ENCODE results near the gene HNRNPLL. TPM values are rescaled to one million over a fixed set of nuclear protein-coding genes. Genes with fewer than 3 reads are reported as not detected.
A peak's percentile ranks its signal among the peaks of the same experiment; 100 is the strongest.

Gene HNRNPLL
- total RNA-seq, 1 donor from 2014 or later, result 10.6 TPM

DNA sequence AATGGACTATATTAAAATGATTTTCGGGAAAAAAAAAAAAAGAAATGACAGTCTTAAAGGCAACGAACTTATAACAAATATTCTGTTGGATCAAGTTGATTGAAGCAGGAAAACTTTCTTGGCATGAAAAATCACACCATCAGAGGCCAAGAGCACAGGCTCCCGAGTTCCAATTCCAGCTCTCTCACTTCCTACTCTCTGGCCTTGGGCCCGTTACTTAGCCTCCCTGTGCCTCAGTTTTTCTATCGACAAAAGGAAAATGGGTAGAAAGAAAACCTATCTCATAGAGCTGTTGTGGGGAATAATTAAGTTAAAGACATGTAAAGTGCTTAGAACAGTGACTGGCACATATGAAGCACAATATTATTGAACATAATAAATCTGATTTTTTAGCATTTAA, 74.2 kb downstream of the HNRNPLL start:
- intact Hi-C loops (cut with DNase I), result loop anchor here (2.0 to 5.0 kb wide), 2 partner anchors 61 to 152 kb away; partner anchors contain the start of gene ATL2
- TF ChIP-seq, protein P1, sequence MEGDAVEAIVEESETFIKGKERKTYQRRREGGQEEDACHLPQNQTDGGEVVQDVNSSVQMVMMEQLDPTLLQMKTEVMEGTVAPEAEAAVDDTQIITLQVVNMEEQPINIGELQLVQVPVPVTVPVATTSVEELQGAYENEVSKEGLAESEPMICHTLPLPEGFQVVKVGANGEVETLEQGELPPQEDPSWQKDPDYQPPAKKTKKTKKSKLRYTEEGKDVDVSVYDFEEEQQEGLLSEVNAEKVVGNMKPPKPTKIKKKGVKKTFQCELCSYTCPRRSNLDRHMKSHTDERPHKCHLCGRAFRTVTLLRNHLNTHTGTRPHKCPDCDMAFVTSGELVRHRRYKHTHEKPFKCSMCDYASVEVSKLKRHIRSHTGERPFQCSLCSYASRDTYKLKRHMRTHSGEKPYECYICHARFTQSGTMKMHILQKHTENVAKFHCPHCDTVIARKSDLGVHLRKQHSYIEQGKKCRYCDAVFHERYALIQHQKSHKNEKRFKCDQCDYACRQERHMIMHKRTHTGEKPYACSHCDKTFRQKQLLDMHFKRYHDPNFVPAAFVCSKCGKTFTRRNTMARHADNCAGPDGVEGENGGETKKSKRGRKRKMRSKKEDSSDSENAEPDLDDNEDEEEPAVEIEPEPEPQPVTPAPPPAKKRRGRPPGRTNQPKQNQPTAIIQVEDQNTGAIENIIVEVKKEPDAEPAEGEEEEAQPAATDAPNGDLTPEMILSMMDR (IDR thresholded peaks at IDR 0.05), result no peak
- peaks cover 0 to 28% of the 10 kb centered on the region in 2 donors for H3K4me1 ChIP-seq
- H3K36me3 ChIP-seq, result no peaks in the 10 kb centered on the region
- no peaks in the 10 kb centered on the region for H3K9me3 ChIP-seq
- H3K4me3 ChIP-seq, result peak overlapping the region; percentile 69 to 70
- no peaks in the 10 kb centered on the region for H3K27me3 ChIP-seq
- H3K27ac ChIP-seq, result peak overlapping the region; percentile 70 to 74
- DNase-seq (ENCODE audit: low spot score in 2 of 2), result no peak

DNA sequence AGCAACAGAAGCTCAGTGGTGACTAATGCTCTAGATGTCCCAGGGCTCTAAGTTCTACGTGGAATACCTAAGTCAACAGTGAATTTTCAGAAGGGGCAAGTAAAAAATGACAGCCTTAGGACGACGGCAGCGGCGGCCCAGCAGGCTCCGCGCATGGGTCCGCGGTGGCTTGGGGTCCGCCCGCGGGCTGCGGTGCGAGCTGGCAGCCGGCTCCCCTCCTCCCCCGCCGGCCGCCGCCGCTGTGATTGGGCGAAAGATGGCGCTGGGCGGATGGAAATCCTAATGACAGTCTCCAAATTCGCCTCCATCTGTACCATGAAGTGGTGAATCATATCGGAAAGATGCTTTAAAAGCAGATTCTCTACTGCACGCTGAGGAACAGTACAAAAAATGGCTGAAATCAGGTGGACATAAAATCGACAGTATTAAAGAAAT, 74.7 kb downstream of the HNRNPLL start:
- TF ChIP-seq, protein P1 (IDR thresholded peaks at IDR 0.05), result no peak
- Histone ChIP-seq H3K27ac (peak overlapping the region; percentile 70 to 74), H3K9me3 (no peaks in the 10 kb centered on the region), H3K4me3 (peak overlapping the region; percentile 69 to 70), H3K27me3 (no peaks in the 10 kb centered on the region), H3K36me3 (no peaks in the 10 kb centered on the region), H3K4me1 (peaks cover 0 to 28% of the 10 kb centered on the region in 2 donors)
- intact Hi-C loops (cut with DNase I), result loop anchor here (2.0 to 5.0 kb wide), 2 partner anchors 61 to 151 kb away; partner anchors contain the start of gene ATL2
- peak in 1 of 2 donors; percentile 73 for DNase-seq (ENCODE audit: low spot score in 2 of 2)

DNA sequence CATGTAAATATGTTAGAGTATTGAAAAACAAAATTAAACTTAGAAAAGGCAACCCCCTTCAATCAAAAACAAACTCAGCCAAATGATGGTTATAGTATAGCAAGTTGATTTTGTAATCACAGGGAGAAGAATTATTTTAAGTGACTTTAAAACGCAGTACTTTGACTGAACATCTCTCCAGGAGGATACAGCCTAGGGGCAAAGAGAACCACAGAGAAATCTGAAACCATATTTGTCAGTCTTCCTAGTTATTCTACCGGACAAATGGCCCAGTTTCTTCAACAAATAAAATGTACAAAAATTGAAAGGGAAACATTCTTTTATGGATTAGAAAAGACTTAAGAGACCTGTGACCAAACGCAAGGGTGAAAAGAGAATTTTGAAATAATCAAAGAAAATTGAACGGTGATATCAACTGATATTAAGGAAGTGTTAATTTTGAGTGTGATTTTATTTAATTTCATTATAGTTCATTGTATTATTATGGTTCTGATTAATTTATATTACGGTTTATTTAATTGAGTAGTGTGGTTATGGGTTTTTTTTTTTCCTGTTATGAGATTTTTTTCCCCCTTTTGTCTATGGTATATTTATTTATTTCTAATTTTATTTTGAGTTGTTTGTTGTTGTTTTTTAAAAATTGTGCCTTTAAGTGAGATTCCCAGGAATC, 75.3 kb downstream of the HNRNPLL start:
- intact Hi-C loops (cut with DNase I), result loop anchor here (2.0 to 5.0 kb wide), 2 partner anchors 60 to 151 kb away; partner anchors contain the start of gene ATL2
- peaks cover 0 to 28% of the 10 kb centered on the region in 2 donors for H3K4me1 ChIP-seq
- H3K9me3 ChIP-seq, result no peaks in the 10 kb centered on the region
- H3K27ac ChIP-seq, result peak overlapping the region; percentile 70 to 74
- peak overlapping the region; percentile 69 to 70 for H3K4me3 ChIP-seq
- TF ChIP-seq, protein P1 (IDR thresholded peaks at IDR 0.05), result no peak
- H3K36me3 ChIP-seq, result no peaks in the 10 kb centered on the region
- DNase-seq (ENCODE audit: low spot score in 2 of 2), result no peak
- no peaks in the 10 kb centered on the region for H3K27me3 ChIP-seq

DNA sequence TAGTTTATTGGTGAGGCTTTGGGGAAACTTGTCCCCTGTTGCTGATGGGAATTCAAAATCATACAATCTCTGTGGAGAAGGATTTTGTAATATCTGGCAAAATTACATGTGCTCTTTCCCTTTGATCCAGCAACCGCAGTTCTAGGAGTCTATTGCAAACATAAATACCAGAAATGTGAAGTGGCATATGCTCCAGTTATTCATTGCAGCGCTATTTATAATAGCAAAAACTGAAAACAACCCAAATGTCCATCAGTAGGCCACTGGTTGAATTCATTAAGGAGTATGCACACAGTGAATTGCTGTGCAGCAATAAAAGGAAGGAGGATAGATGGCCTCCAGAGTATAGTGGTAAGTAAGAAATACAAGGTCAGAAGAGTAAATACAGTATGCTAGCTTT, 76.5 kb downstream of the HNRNPLL start:
- Histone ChIP-seq H3K9me3 (no peaks in the 10 kb centered on the region), H3K36me3 (no peaks in the 10 kb centered on the region), H3K4me1 (peaks cover 0 to 28% of the 10 kb centered on the region in 2 donors), H3K27ac (peak overlapping the region in 1 of 2 donors; percentile 25), H3K27me3 (no peaks in the 10 kb centered on the region), H3K4me3 (no peak overlapping the region)
- DNase-seq (ENCODE audit: low spot score in 2 of 2), result no peak
- TF ChIP-seq, protein P1 (IDR thresholded peaks at IDR 0.05), result no peak
- intact Hi-C loops (cut with DNase I), result loop anchor here (5.0 kb wide), 1 partner anchor 59 kb away; no protein-coding TSS in a partner anchor

DNA sequence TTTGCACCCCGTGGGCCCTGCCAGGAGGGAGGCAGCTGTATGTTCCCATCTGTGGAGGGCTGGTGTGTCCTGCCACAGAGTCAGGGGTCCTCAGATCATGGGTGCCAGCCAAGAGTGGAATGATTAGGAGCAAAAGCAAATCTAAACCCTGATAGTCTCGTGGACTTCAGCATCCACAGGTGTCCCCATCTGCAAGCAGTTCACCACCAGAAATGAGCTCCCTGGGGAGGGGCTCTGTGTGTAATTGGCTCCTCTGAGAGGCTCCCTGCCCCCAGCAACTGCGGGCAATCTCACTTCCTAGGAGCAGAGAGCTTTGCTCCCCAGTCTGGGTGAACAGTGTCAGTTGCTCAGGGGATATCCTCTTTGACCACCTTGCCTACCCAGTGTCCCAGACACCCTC, 78.1 kb downstream of the HNRNPLL start:
- Histone ChIP-seq H3K4me1 (peaks cover 0 to 28% of the 10 kb centered on the region in 2 donors), H3K27me3 (no peaks in the 10 kb centered on the region), H3K27ac (peak overlapping the region; percentile 41 to 43), H3K9me3 (no peaks in the 10 kb centered on the region), H3K4me3 (no peak overlapping the region), H3K36me3 (no peaks in the 10 kb centered on the region)
- no peak for DNase-seq (ENCODE audit: low spot score in 2 of 2)
- intact Hi-C loops (cut with DNase I), result no loop called here
- TF ChIP-seq, protein P1 (IDR thresholded peaks at IDR 0.05), result no peak
